H1 (cell line): ENCODE measurements around the gene NRSN1. TPM values are rescaled to one million over a fixed set of nuclear protein-coding genes. Genes with fewer than 3 reads are reported as not detected.

Source experiments
- CTCF ChIA-PET: fragments of 300-600 bp; sonication (Branson Sonifier 250); formaldehyde crosslinking; loops from one replicate; lab custom pipeline; 2021; ENCODE audit not compliant: partially characterized antibody; lab: Charles Lee
- POLR2A ChIA-PET: fragments of 300-600 bp; sonication (Branson Sonifier 250); formaldehyde crosslinking; loops from one replicate; lab custom pipeline; 2021; ENCODE audit warnings: inconsistent platforms; ENCODE audit not compliant: partially characterized antibody; lab: Charles Lee
- DNase-seq, 2 experiments: peaks; one replicate each; pipeline versions ENCODE4 v3.0.0 to v3.0.0-alpha.2; 2010 to 2022; ENCODE audit warnings: low spot score in 2 of 2, low read depth in 1 of 2, mixed read lengths in 1 of 2
- FAIRE-seq: peaks from 2 replicates; lab custom pipeline; 2011; peaks lifted over from hg19 to GRCh38; lab: Jason Lieb, UNC
- H2AFZ ChIP-seq: 2 replicates; pipeline ENCODE4 v1.8.1; 2012; ENCODE audit warnings: low read length, inconsistent platforms
- H2AK5ac ChIP-seq: 2 replicates; pipeline ENCODE4 v1.6.1; 2013; ENCODE audit warnings: low read depth, low read length
- H2BK120ac ChIP-seq: replicated peaks from 2 replicates; pipeline ENCODE3; 2013; ENCODE audit warnings: low read depth, low read length, inconsistent platforms
- H2BK12ac ChIP-seq: 2 replicates; pipeline ENCODE4 v1.6.1; 2013; ENCODE audit warnings: low read depth, low read length
- H2BK15ac ChIP-seq: 2 replicates; pipeline ENCODE4 v1.6.1; 2013; ENCODE audit warnings: low read length
- H2BK20ac ChIP-seq: 2 replicates; pipeline ENCODE4 v1.6.1; 2013; ENCODE audit warnings: low read length
- H2BK5ac ChIP-seq: 2 replicates; pipeline ENCODE4 v1.6.1; 2013; ENCODE audit warnings: low read depth, low read length
- H3K14ac ChIP-seq: 2 replicates; pipeline ENCODE4 v1.6.1; 2013; ENCODE audit warnings: inconsistent platforms; ENCODE audit not compliant: insufficient read length
- H3K18ac ChIP-seq: 2 replicates; pipeline ENCODE4 v1.6.1; 2013; ENCODE audit warnings: low read length; ENCODE audit errors: extremely low read depth
- H3K23ac ChIP-seq: 2 replicates; pipeline ENCODE4 v1.6.1; 2013; ENCODE audit warnings: inconsistent platforms; ENCODE audit not compliant: insufficient read length
- H3K23me2 ChIP-seq: 2 replicates; pipeline ENCODE4 v1.6.1; 2013; ENCODE audit warnings: low read depth, low read length
- H3K27ac ChIP-seq: 2 replicates; pipeline ENCODE4 v1.6.1; 2011; ENCODE audit warnings: low read depth, low read length, inconsistent platforms
- H3K27me3 ChIP-seq, 4 experiments: replicated peaks in 1 of 4; 1 replicate in 1 of 4; 2 replicates in 3 of 4; pipeline versions ENCODE4 v1.6.1 to v1.8.1; 2011 to 2013; ENCODE audit warnings: low read length in 3 of 4, mild to moderate bottlenecking in 3 of 4, inconsistent platforms in 2 of 4, mixed read lengths in 2 of 4, moderate library complexity in 1 of 4; ENCODE audit not compliant: control insufficient read depth in 3 of 4, insufficient read depth in 3 of 4; ENCODE audit errors: extremely low read depth in 1 of 4
- H3K36me3 ChIP-seq, 4 experiments: 2 replicates each; pipeline versions ENCODE4 v1.6.1 to v1.8.1; 2011 to 2013; ENCODE audit warnings: mild to moderate bottlenecking in 4 of 4, low read length in 3 of 4, moderate library complexity in 2 of 4, control low read depth in 1 of 4, inconsistent platforms in 1 of 4; ENCODE audit not compliant: insufficient read depth in 4 of 4, control insufficient read depth in 2 of 4
- H3K4ac ChIP-seq: replicated peaks from 2 replicates; pipeline ENCODE3; 2013; ENCODE audit warnings: low read length, low read depth, mixed read lengths, inconsistent platforms; ENCODE audit not compliant: insufficient read length
- H3K4me1 ChIP-seq, 4 experiments: replicated peaks in 1 of 4; 1 replicate in 1 of 4; 2 replicates in 3 of 4; pipeline versions ENCODE4 v1.6.1 to v1.8.1; 2011 to 2013; ENCODE audit warnings: low read length in 3 of 4, inconsistent platforms in 2 of 4, mixed read lengths in 1 of 4; ENCODE audit not compliant: insufficient read depth in 4 of 4, control insufficient read depth in 3 of 4
- H3K4me2 ChIP-seq, 2 experiments: 2 replicates each; pipeline versions ENCODE4 v1.6.1 to v1.8.1; 2011 to 2013; ENCODE audit warnings: low read depth in 2 of 2, low read length in 2 of 2, control low read depth in 1 of 2, inconsistent platforms in 1 of 2, mild to moderate bottlenecking in 1 of 2; ENCODE audit not compliant: insufficient read depth in 1 of 2
- H3K4me3 ChIP-seq, 4 experiments: fragments of 200-600, 300-600 bp in 1 of 4; sonication (generic), shearing (Covaris generic), sonication (Bioruptor Twin) in 1 of 4; 2 replicates each; pipeline versions ENCODE4 v1.5.1 to v1.8.1; 2011 to 2016; ENCODE audit warnings: low read length in 4 of 4, low read depth in 3 of 4, control low read depth in 2 of 4, inconsistent platforms in 2 of 4, mild to moderate bottlenecking in 2 of 4, mixed read lengths in 1 of 4, moderate library complexity in 1 of 4; ENCODE audit not compliant: insufficient read depth in 2 of 4; ENCODE audit errors: extremely low read depth in 1 of 4
- H3K56ac ChIP-seq: replicated peaks from 2 replicates; pipeline ENCODE3; 2013; ENCODE audit warnings: low read depth, mild to moderate bottlenecking, mixed read lengths, low read length, inconsistent platforms; ENCODE audit not compliant: insufficient read length
- H3K79me1 ChIP-seq: 2 replicates; pipeline ENCODE4 v1.6.1; 2013; ENCODE audit warnings: low read depth, low read length, control low read depth
- H3K79me2 ChIP-seq, 2 experiments: 2 replicates each; pipeline versions ENCODE4 v1.6.1 to v1.8.1; 2012 to 2013; ENCODE audit warnings: low read length in 2 of 2, mild to moderate bottlenecking in 2 of 2, inconsistent platforms in 1 of 2; ENCODE audit not compliant: insufficient read depth in 2 of 2, control insufficient read depth in 1 of 2
- H3K9ac ChIP-seq, 4 experiments: replicated peaks in 1 of 4; 1 replicate in 1 of 4; 2 replicates in 3 of 4; pipeline versions ENCODE4 v1.6.1 to v1.8.1; 2011 to 2013; ENCODE audit warnings: low read depth in 3 of 4, low read length in 3 of 4, control low read depth in 2 of 4, mild to moderate bottlenecking in 2 of 4, moderate library complexity in 2 of 4, inconsistent platforms in 1 of 4; ENCODE audit errors: extremely low read depth in 1 of 4
- H3K9me3 ChIP-seq, 2 experiments: 2 replicates each; pipeline versions ENCODE4 v1.6.1 to v1.8.1; 2012 to 2013; ENCODE audit warnings: mild to moderate bottlenecking in 2 of 2, moderate library complexity in 2 of 2, control low read depth in 1 of 2, inconsistent platforms in 1 of 2, low read depth in 1 of 2, low read length in 1 of 2, mixed read lengths in 1 of 2; ENCODE audit not compliant: insufficient read depth in 2 of 2
- H4K20me1 ChIP-seq, 2 experiments: replicated peaks in 1 of 2; 2 replicates each; pipeline versions ENCODE3 to v1.8.1; 2011 to 2013; ENCODE audit warnings: inconsistent platforms in 2 of 2, low read length in 2 of 2, mild to moderate bottlenecking in 1 of 2; ENCODE audit not compliant: insufficient read depth in 2 of 2, control insufficient read depth in 1 of 2
- H4K5ac ChIP-seq: 2 replicates; pipeline ENCODE4 v1.6.1; 2013; ENCODE audit warnings: low read length, low read depth, mixed read lengths, inconsistent platforms; ENCODE audit not compliant: insufficient read length
- H4K8ac ChIP-seq: 2 replicates; pipeline ENCODE4 v1.8.0; 2013; ENCODE audit warnings: mild to moderate bottlenecking, moderate library complexity, low read length, inconsistent platforms; ENCODE audit not compliant: insufficient read depth; ENCODE audit errors: extremely low read depth
- H4K91ac ChIP-seq: replicated peaks from 2 replicates; pipeline ENCODE3; 2013; ENCODE audit warnings: low read length, mixed read lengths, inconsistent platforms; ENCODE audit not compliant: insufficient read length
- ASH2L ChIP-seq: fragments of 200-600, 300-600 bp; sonication (generic); IDR thresholded peaks from one replicate; pipeline ENCODE4 v1.7.1; 2017; ENCODE audit warnings: low read length
- BRCA1 ChIP-seq: IDR thresholded peaks from 2 replicates; pipeline ENCODE4 v1.6.1; 2012; ENCODE audit warnings: low read depth, low read length, improper control_type of control experiment
- CHD1 ChIP-seq: IDR thresholded peaks from 2 replicates; pipeline ENCODE4 v1.6.1; 2012; ENCODE audit warnings: low read depth, low read length, improper control_type of control experiment
- CREB1 ChIP-seq: IDR thresholded peaks from 2 replicates; pipeline ENCODE4 v1.6.1; 2012; ENCODE audit warnings: inconsistent platforms
- EGR1 ChIP-seq: IDR thresholded peaks from 2 replicates; pipeline ENCODE4 v1.6.1; 2011; ENCODE audit warnings: low read depth, low read length, borderline replicate concordance
- EZH2 ChIP-seq: fragments of 200-600 bp; sonication (generic); IDR thresholded peaks from 2 replicates; pipeline ENCODE4 v1.7.1; 2012; ENCODE audit warnings: low read depth, mild to moderate bottlenecking, moderate library complexity, low read length, inconsistent platforms; ENCODE audit not compliant: severe bottlenecking
- HDAC6 ChIP-seq: IDR thresholded peaks from one replicate; pipeline ENCODE4 v1.7.1; 2012; ENCODE audit warnings: low read depth, mild to moderate bottlenecking, inconsistent platforms, low read length, moderate library complexity
- KDM1A ChIP-seq: fragments of 200-600, 300-600 bp; sonication (generic); IDR thresholded peaks from 2 replicates; pipeline ENCODE4 v1.7.1; 2016; ENCODE audit warnings: mild to moderate bottlenecking, low read length, borderline replicate concordance
- KDM5A ChIP-seq: fragments of 200-600 bp; IDR thresholded peaks from 2 replicates; pipeline ENCODE4 v1.7.1; 2012; ENCODE audit warnings: mild to moderate bottlenecking, low read length, inconsistent platforms, mixed read lengths
- NANOG ChIP-seq: IDR thresholded peaks from 2 replicates; pipeline ENCODE4 v1.6.1; 2011; ENCODE audit warnings: low read length, low read depth, mild to moderate bottlenecking, inconsistent platforms; ENCODE audit not compliant: insufficient read depth, poor library complexity, severe bottlenecking
- SAP30 ChIP-seq: fragments of 300-600 bp; sonication (generic); IDR thresholded peaks from 2 replicates; pipeline ENCODE4 v1.7.1; 2012; ENCODE audit warnings: low read length, moderate library complexity, mild to moderate bottlenecking, inconsistent platforms; ENCODE audit not compliant: insufficient read depth, insufficient replicate concordance
- SIRT6 ChIP-seq: IDR thresholded peaks from one replicate; pipeline ENCODE4 v1.7.1; 2012; ENCODE audit warnings: low read length, inconsistent platforms
- SP4 ChIP-seq: IDR thresholded peaks from 2 replicates; pipeline ENCODE4 v1.6.1; 2012; ENCODE audit warnings: low read length, inconsistent platforms
- TAF1 ChIP-seq: IDR thresholded peaks from 2 replicates; pipeline ENCODE4 v1.6.1; 2011; ENCODE audit warnings: mild to moderate bottlenecking, low read depth, low read length
- TCF12 ChIP-seq: IDR thresholded peaks from 2 replicates; pipeline ENCODE4 v1.6.1; 2011; ENCODE audit warnings: low read depth, mild to moderate bottlenecking, low read length
- YY1 ChIP-seq: IDR thresholded peaks from 2 replicates; pipeline ENCODE4 v1.6.1; 2011; ENCODE audit warnings: low read depth, mild to moderate bottlenecking, low read length
- WGBS, 2 experiments: shearing (Covaris generic) in 1 of 2; methylation state at CpG; one replicate each; pipeline versions ENCODE4 v1.1.6 to v1.1.7; 2013 to 2015; ENCODE audit warnings: low lambda C conversion rate in 2 of 2, mixed read lengths in 2 of 2, inconsistent platforms in 1 of 2, low coverage in 1 of 2, missing lambda C conversion rate in 1 of 2; ENCODE audit not compliant: insufficient replicate concordance in 2 of 2, insufficient coverage in 1 of 2, insufficient read length in 1 of 2; ENCODE audit errors: extremely low coverage in 1 of 2, missing lambda C conversion rate in 1 of 2; 5-methylcytosine and 5-hydroxymethylcytosine counted together
- polyA plus RNA-seq, 7 experiments: library from polyadenylated mRNA; depleted of rRNA in 3 of 7; stranded (reverse) in 5 of 7; unstranded in 2 of 7; fragments of >200 nt in 5 of 7; fragments of 200-250 nt in 2 of 7; gene quantifications; 1 replicate in 5 of 7; 2 replicates in 1 of 7; 4 replicates in 1 of 7; pipeline versions ENCODE4 v1.2.1 to v1.2.3, GENCODE V29; 2011 to 2013; ENCODE audit warnings: missing spikeins in 2 of 7, mixed read lengths in 2 of 7
- total RNA-seq: library from RNA; stranded (reverse); fragmentation: NEBNext Ultra II Directional; extraction: Animal tissue kit (Norgen Biotek cat#: 25700); gene quantifications from 2 replicates; pipeline ENCODE4 v1.2.1, GENCODE V29; 2021

Gene NRSN1
- total and polyA plus RNA-seq, 2 of the 8 experiments (the other 6 are each of a cell fraction or from before 2014, with no cell fraction given) = 0.15 to 0.78 TPM

DNA sequence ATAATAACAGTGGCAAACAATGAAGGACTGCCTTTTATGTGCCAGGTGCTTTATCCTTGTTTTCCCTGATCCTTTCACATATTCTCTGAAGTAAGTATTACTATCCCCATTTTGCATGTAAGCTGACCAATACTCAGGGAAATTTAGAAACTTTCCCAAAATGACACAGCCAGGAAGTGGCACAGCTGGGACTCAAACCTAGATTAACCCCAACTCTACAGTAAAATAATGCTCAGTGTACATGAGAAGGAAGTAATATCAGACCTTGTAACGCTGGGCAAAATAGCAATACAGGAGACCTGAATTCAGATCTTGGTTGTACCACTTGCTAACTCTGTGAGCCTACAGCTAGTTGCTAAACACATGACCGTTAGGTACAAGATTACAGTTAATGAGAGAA lies 26.8 kb upstream of the NRSN1 start:
- H3K56ac ChIP-seq = no peak overlapping the region
- no peaks in the 10 kb centered on the region for H3K9me3 ChIP-seq
- no peak overlapping the region for H3K4me3 ChIP-seq
- no peak overlapping the region for H3K14ac ChIP-seq
- H4K20me1 ChIP-seq = no peaks in the 10 kb centered on the region
- H3K4me1 ChIP-seq = no peaks in the 10 kb centered on the region
- TF ChIP-seq EZH2 (no peak), SP4 (no peak), CHD1 (no peak), EGR1 (no peak), HDAC6 (no peak), TAF1 (no peak), BRCA1 (no peak), KDM1A (no peak), YY1 (no peak), KDM5A (no peak), TCF12 (no peak), CREB1 (no peak), SAP30 (no peak), ASH2L (no peak), NANOG (no peak), SIRT6 (no peak)
- no peak overlapping the region for H4K8ac ChIP-seq
- no peaks in the 10 kb centered on the region for H3K36me3 ChIP-seq
- H3K27me3 ChIP-seq = no peaks in the 10 kb centered on the region
- no peaks in the 10 kb centered on the region for H3K23me2 ChIP-seq
- no peak overlapping the region for H2AFZ ChIP-seq
- no peak overlapping the region for H2BK120ac ChIP-seq
- no peak overlapping the region for H3K18ac ChIP-seq
- H3K9ac ChIP-seq = no peak overlapping the region
- H3K4me2 ChIP-seq = no peak overlapping the region
- CTCF ChIA-PET = interaction anchor here (1.5 kb wide), 1 partner anchor 15 kb away, joined by 4 read pairs; no protein-coding TSS in a partner anchor
- no peak for DNase-seq
- H2BK20ac ChIP-seq = no peak overlapping the region
- POLR2A ChIA-PET = no interaction called here
- H3K79me2 ChIP-seq = no peaks in the 10 kb centered on the region
- no peak overlapping the region for H4K5ac ChIP-seq
- H3K23ac ChIP-seq = no peak overlapping the region
- no peak overlapping the region for H3K27ac ChIP-seq
- no peaks in the 10 kb centered on the region for H3K79me1 ChIP-seq
- H2BK12ac ChIP-seq = no peak overlapping the region
- H2BK5ac ChIP-seq = no peak overlapping the region
- no peak overlapping the region for H4K91ac ChIP-seq
- H2BK15ac ChIP-seq = no peak overlapping the region
- no peak overlapping the region for H2AK5ac ChIP-seq
- no peak for FAIRE-seq
- H3K4ac ChIP-seq = no peak overlapping the region
- WGBS, 2 experiments = 94% methylated on average over 2 of the region's 2 CpGs; no CpG with 5 or more reads in 1 of the 2 experiments
